H9 (cell line): Measurements from ENCODE around the gene FOXF2. TPM values are rescaled to one million over a fixed set of nuclear protein-coding genes. Genes with fewer than 3 reads are reported as not detected.
A peak's percentile ranks its signal among the peaks of the same experiment; 100 is the strongest.

Source experiments
- DNase-seq: peaks from one replicate; pipeline ENCODE4 v3.0.0-alpha.2; 2017
- H2AFZ ChIP-seq: one replicate; pipeline ENCODE4 v1.6.1; 2013; ENCODE audit warnings: mild to moderate bottlenecking, low read length, control low read depth, moderate library complexity
- H2AK5ac ChIP-seq: 2 replicates; pipeline ENCODE4 v1.6.1; 2013; ENCODE audit warnings: low read length, control low read depth, mixed read lengths; ENCODE audit not compliant: insufficient read length
- H2BK120ac ChIP-seq: one replicate; pipeline ENCODE4 v1.6.1; 2013; ENCODE audit warnings: low read depth, mild to moderate bottlenecking, low read length, control low read depth, inconsistent platforms; ENCODE audit not compliant: poor library complexity, severe bottlenecking
- H2BK12ac ChIP-seq: 2 replicates; pipeline ENCODE4 v1.6.1; 2013; ENCODE audit warnings: low read length, control low read depth, mixed read lengths, low read depth; ENCODE audit not compliant: insufficient read length
- H2BK15ac ChIP-seq: 2 replicates; pipeline ENCODE4 v1.6.1; 2013; ENCODE audit warnings: low read depth, low read length, control low read depth
- H2BK20ac ChIP-seq: one replicate; pipeline ENCODE4 v1.6.1; 2013; ENCODE audit warnings: low read depth, mild to moderate bottlenecking, low read length, control low read depth, inconsistent platforms; ENCODE audit not compliant: poor library complexity, severe bottlenecking
- H2BK5ac ChIP-seq: 2 replicates; pipeline ENCODE4 v1.6.1; 2013; ENCODE audit warnings: low read length, control low read depth, mixed read lengths; ENCODE audit not compliant: insufficient read length
- H3K14ac ChIP-seq: 2 replicates; pipeline ENCODE4 v1.6.1; 2013; ENCODE audit warnings: low read length, control low read depth; ENCODE audit not compliant: insufficient read depth
- H3K18ac ChIP-seq: 2 replicates; pipeline ENCODE4 v1.6.1; 2013; ENCODE audit warnings: low read depth, mild to moderate bottlenecking, mixed read lengths, low read length, control low read depth; ENCODE audit not compliant: insufficient read length
- H3K23ac ChIP-seq: 2 replicates; pipeline ENCODE4 v1.6.1; 2013; ENCODE audit warnings: low read length, control low read depth, mixed read lengths, low read depth; ENCODE audit not compliant: insufficient read length
- H3K23me2 ChIP-seq: 2 replicates; pipeline ENCODE4 v1.6.1; 2013; ENCODE audit warnings: low read depth, mild to moderate bottlenecking, mixed read lengths, low read length, control low read depth; ENCODE audit not compliant: insufficient read length, poor library complexity, severe bottlenecking
- H3K27ac ChIP-seq: 2 replicates; pipeline ENCODE4 v1.5.1; 2013; ENCODE audit warnings: low read length, control low read depth, mixed read lengths, low read depth; ENCODE audit not compliant: insufficient read length
- H3K27me3 ChIP-seq: 2 replicates; pipeline ENCODE4 v1.6.1; 2013; ENCODE audit warnings: low read length, control low read depth, inconsistent platforms; ENCODE audit not compliant: insufficient read depth
- H3K4ac ChIP-seq: 2 replicates; pipeline ENCODE4 v1.6.1; 2013; ENCODE audit warnings: low read depth, mild to moderate bottlenecking, control low read depth, inconsistent platforms, low read length, moderate library complexity
- H3K4me1 ChIP-seq: 2 replicates; pipeline ENCODE4 v1.6.1; 2013; ENCODE audit warnings: low read length, control low read depth, inconsistent platforms; ENCODE audit not compliant: insufficient read depth
- H3K4me2 ChIP-seq: 2 replicates; pipeline ENCODE4 v1.6.1; 2013; ENCODE audit warnings: low read length, control low read depth, mixed read lengths; ENCODE audit not compliant: insufficient read length, insufficient read depth
- H3K56ac ChIP-seq: 2 replicates; pipeline ENCODE4 v1.6.1; 2013; ENCODE audit warnings: low read depth, mild to moderate bottlenecking, mixed read lengths, low read length, control low read depth; ENCODE audit not compliant: insufficient read length
- H3K79me1 ChIP-seq: 2 replicates; pipeline ENCODE4 v1.6.1; 2013; ENCODE audit warnings: low read depth, mild to moderate bottlenecking, moderate library complexity, low read length, control low read depth, inconsistent platforms; ENCODE audit not compliant: insufficient read depth, poor library complexity, severe bottlenecking
- H3K79me2 ChIP-seq: 2 replicates; pipeline ENCODE4 v1.6.1; 2013; ENCODE audit warnings: low read length, control low read depth, inconsistent platforms; ENCODE audit not compliant: insufficient read depth
- H3K9ac ChIP-seq: 2 replicates; pipeline ENCODE4 v1.6.1; 2013; ENCODE audit warnings: low read length, control low read depth, mixed read lengths; ENCODE audit not compliant: insufficient read length; ENCODE audit errors: extremely low read depth
- H3K9me3 ChIP-seq: one replicate; pipeline ENCODE4 v1.6.1; 2013; ENCODE audit warnings: low read depth, low read length, inconsistent platforms; ENCODE audit not compliant: control insufficient read depth
- H3T11ph ChIP-seq: one replicate; pipeline ENCODE4 v1.6.1; 2013; ENCODE audit warnings: mild to moderate bottlenecking, low read length, control low read depth, inconsistent platforms
- H4K20me1 ChIP-seq: one replicate; pipeline ENCODE4 v1.6.1; 2013; ENCODE audit not compliant: control insufficient read depth, insufficient read length, insufficient read depth
- H4K5ac ChIP-seq: 2 replicates; pipeline ENCODE4 v1.6.1; 2013; ENCODE audit warnings: low read depth, mild to moderate bottlenecking, mixed read lengths, low read length, control low read depth; ENCODE audit not compliant: insufficient read length
- H4K8ac ChIP-seq: replicated peaks from 2 replicates; pipeline ENCODE4 v1.6.1; 2013; ENCODE audit warnings: low read length, control low read depth, mixed read lengths, low read depth; ENCODE audit not compliant: insufficient read length
- H4K91ac ChIP-seq: 2 replicates; pipeline ENCODE4 v1.6.1; 2013; ENCODE audit warnings: low read depth, mild to moderate bottlenecking, moderate library complexity, mixed read lengths, low read length, control low read depth; ENCODE audit not compliant: insufficient read length
- H3K27ac Mint-ChIP-seq, 3 experiments: 2 replicates in 2 of 3; 3 replicates in 1 of 3; pipeline ENCODE4 v1.8.0; 2020 to 2021; ENCODE audit warnings: mixed read lengths in 3 of 3, mild to moderate bottlenecking in 1 of 3, moderate library complexity in 1 of 3
- H3K27me3 Mint-ChIP-seq: 2 replicates; pipeline ENCODE4 v1.8.0; 2021; ENCODE audit warnings: low read depth, mild to moderate bottlenecking, moderate library complexity, mixed read lengths
- H3K36me3 Mint-ChIP-seq, 3 experiments: 2 replicates in 2 of 3; 3 replicates in 1 of 3; pipeline ENCODE4 v1.8.0; 2020 to 2021; ENCODE audit warnings: low read depth in 3 of 3, mixed read lengths in 3 of 3; ENCODE audit not compliant: insufficient read depth in 1 of 3
- H3K4me1 Mint-ChIP-seq, 2 experiments: 2 replicates each; pipeline ENCODE4 v1.8.0; 2020; ENCODE audit warnings: mixed read lengths in 2 of 2
- H3K4me3 Mint-ChIP-seq, 2 experiments: 2 replicates in 1 of 2; 3 replicates in 1 of 2; pipeline ENCODE4 v1.8.0; 2020 to 2021; ENCODE audit warnings: mild to moderate bottlenecking in 2 of 2, mixed read lengths in 2 of 2, moderate library complexity in 1 of 2
- H3K9me3 Mint-ChIP-seq, 2 experiments: 2 replicates in 1 of 2; 3 replicates in 1 of 2; pipeline ENCODE4 v1.8.0; 2020; ENCODE audit warnings: mild to moderate bottlenecking in 2 of 2, mixed read lengths in 2 of 2, moderate library complexity in 1 of 2
- WGBS: extraction: QIAGEN DNeasy Blood & Tissue Kit; methylation state at CpG from one replicate; pipeline ENCODE4 v1.1.7; 2013; ENCODE audit warnings: missing lambda C conversion rate, low lambda C conversion rate, mixed read lengths; ENCODE audit not compliant: insufficient read length; ENCODE audit errors: extremely low coverage; 5-methylcytosine and 5-hydroxymethylcytosine counted together
- total RNA-seq: library from RNA; stranded (reverse); gene quantifications from 2 replicates; pipeline ENCODE4 v1.2.1, GENCODE V29; 2021
- TF ChIP-seq, protein P1 (sequence below): fragments of 200-600 bp; sonication (generic); conservative IDR thresholded peaks from 3 replicates; pipeline ENCODE4 v1.8.0; 2021; ENCODE audit warnings: antibody characterized with exemption, mild to moderate bottlenecking

Gene FOXF2
- total RNA-seq, 1 experiment from 2014 or later, result not detected

DNA sequence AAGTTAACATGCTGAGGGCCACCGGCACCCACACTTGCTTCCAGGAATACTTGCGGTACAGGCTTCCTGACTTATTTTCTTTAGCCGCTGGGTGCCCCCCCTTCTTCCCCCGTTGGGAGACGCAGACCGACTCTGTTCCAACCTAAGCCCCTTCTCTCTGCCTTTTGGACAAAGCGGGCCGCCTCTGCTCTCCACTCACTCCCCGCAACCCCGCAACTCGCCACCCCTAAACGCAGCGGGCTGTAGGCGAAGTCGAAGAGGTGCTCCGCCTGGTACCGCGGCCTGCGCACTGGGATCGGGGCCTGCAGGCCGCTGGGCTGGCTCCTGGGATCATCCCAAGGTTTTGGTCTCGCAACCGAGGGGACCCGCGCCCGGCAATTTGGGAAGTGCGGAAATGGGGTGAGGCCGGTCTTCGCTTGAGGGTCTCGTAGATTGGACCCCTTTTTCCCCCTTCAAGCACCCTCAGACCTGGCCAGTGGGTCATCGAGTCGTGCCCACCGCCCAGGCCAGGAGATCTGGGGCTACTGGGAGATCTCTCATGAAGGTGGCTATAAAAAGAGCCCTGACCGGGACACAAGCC is 4.7 kb upstream of the FOXF2 start:
- Histone ChIP-seq H4K91ac (no peak overlapping the region), H3K4me1 (no peaks in the 10 kb centered on the region), H3K79me2 (no peaks in the 10 kb centered on the region), H3K23ac (no peak overlapping the region), H3K4me2 (peak overlapping the region; percentile 47), H3K18ac (no peak overlapping the region), H3K27ac (no peak overlapping the region), H3K9me3 (no peaks in the 10 kb centered on the region), H4K8ac (no peak overlapping the region), H4K20me1 (no peaks in the 10 kb centered on the region), H2BK15ac (no peak overlapping the region), H3K23me2 (peaks cover 12% of the 10 kb centered on the region), H3K27me3 (peaks cover 84% of the 10 kb centered on the region), H2AFZ (no peak overlapping the region), H2BK12ac (no peak overlapping the region), H4K5ac (no peak overlapping the region), H2BK120ac (no peak overlapping the region), H2BK20ac (no peak overlapping the region), H3K56ac (no peak overlapping the region), H2AK5ac (no peak overlapping the region), H3K9ac (no peak overlapping the region), H3T11ph (no peak overlapping the region), H3K79me1 (no peaks in the 10 kb centered on the region), H3K4ac (no peak overlapping the region), H3K14ac (no peak overlapping the region), H2BK5ac (no peak overlapping the region)
- DNase-seq, result no peak
- H3K27ac Mint-ChIP-seq, result no peak overlapping the region
- peaks cover 96% of the 10 kb centered on the region for H3K27me3 Mint-ChIP-seq
- TF ChIP-seq, protein P1, sequence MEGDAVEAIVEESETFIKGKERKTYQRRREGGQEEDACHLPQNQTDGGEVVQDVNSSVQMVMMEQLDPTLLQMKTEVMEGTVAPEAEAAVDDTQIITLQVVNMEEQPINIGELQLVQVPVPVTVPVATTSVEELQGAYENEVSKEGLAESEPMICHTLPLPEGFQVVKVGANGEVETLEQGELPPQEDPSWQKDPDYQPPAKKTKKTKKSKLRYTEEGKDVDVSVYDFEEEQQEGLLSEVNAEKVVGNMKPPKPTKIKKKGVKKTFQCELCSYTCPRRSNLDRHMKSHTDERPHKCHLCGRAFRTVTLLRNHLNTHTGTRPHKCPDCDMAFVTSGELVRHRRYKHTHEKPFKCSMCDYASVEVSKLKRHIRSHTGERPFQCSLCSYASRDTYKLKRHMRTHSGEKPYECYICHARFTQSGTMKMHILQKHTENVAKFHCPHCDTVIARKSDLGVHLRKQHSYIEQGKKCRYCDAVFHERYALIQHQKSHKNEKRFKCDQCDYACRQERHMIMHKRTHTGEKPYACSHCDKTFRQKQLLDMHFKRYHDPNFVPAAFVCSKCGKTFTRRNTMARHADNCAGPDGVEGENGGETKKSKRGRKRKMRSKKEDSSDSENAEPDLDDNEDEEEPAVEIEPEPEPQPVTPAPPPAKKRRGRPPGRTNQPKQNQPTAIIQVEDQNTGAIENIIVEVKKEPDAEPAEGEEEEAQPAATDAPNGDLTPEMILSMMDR, result no peak
- H3K4me1 Mint-ChIP-seq, result peaks cover 25 to 36% of the 10 kb centered on the region in 2 experiments
- no CpG with 5 or more reads among the region's 34 CpGs for WGBS
- H3K36me3 Mint-ChIP-seq, result no peaks in the 10 kb centered on the region
- H3K9me3 Mint-ChIP-seq, result peaks cover 0 to 7% of the 10 kb centered on the region in 2 experiments; a peak in 3 of 5 replicates
- H3K4me3 Mint-ChIP-seq, result peak overlapping the region in 1 of 2 experiments; percentile 72; a peak in 3 of 5 replicates
